ENCODE results near the gene MBD2.
"Not testable (repeated sequence)": the region's sequence is repeated elsewhere in the genome, so short reads cannot be mapped to it uniquely, and the experiment has no call there.

The MBD2 gene

DNA sequence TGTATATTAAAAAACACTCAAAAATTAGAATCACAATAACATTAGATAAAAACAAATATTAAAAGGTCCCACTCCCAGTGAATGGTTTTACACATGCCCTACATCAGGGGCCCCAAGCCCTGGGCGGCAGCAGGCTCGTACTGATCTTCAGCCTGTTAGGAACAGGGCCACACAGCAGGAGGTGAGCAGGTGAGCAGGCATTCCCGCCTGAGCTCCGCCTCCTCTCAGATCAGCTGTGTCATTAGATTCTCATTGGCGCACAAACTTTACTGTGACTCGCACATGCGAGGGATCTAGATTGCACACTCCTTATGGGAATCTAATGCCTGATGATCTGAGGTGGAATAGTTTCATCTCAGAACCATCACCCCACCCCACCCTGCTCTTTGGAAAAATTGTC, 74.2 kb downstream of the MBD2 start:
- no peak for DNase-seq (ENCODE audit: low spot score)

DNA sequence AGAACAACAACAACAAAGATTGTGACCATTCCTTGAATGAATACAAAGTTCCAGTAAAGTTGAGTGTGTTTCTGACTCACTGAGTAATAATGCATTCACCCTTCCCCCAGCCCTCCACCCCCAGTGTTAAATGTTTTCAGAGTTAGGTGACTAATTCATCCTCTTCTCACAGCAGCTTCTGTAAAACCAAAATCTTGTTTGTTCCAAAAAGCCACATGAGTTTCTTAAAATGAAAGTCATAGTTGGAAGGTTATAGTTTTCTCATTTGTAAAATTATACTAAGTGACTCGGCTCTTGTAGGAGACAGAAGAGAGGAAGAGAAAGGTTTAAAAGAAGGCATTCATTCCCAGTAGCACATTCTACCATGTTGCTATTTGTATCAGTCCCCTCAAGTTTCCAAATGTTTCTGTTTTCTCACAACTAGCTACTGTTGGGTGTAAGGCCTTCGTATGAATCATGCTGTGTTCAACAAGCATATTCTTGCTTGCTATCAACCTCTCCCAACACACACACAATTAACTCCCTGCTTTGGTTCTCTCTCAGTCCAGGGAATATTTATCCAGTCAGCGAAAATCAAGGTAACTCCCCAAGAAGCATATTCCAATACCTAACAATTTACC, 75.3 kb downstream of the MBD2 start:
- DNase-seq (ENCODE audit: low spot score), result peak; percentile 87

DNA sequence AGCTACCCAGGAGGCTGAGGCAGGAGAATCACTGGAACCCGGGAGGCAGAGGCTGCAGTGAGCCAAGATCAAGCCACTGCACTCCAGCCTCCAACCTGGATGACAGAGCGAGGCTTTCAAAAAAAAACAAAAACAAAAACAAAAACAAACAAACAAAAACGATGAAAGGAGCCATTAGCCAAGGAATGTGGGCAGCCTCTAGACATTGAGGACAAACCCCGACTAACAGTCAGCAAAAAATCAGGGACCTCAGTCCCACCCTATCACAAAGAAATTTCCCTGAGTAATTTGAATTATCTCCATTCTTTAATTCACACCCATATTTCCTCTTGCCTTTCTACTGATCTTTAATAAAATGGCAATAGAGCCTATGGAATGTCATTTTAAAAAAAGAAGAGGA, 75.8 kb downstream of the MBD2 start:
- DNase-seq (ENCODE audit: low spot score), result no peak

DNA sequence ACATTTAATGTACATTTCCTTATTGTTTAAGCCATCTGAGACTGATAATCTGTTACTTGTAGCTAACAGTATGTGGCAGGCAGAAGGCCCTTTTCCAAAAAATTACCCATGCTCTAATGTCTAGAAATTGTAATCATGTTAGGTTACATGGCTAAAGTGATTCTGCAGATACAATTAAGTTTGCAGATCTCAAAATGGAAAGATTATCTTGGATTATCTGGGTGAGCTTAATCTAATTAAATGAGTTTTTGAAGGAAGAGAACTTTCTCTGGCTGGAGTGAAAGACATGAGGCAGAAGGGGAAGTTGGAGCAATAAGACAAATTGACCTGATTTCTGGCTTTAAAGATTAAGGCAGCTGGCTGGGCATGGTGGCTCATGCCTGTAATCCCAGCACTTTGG, 76.3 kb downstream of the MBD2 start:
- no peak for DNase-seq (ENCODE audit: low spot score)

DNA sequence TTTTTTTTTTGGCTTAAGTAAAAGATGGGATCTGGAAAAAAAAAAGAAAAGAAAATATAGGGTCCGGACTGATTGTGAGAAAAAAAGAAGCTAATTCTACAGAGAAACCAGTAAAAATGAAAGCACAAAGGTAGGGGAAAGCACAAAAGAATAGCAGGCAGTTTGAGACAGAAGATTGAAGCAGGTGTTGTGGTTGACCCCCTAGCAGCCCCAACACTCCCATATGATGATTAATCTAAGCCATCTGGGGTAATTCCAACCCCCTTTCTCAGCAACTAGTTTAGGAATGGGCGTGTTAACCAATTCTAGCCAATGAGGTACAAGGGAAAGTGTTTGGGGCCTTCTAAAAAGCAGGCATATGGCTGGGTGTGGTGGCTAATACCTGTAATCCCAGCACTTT, 77.0 kb downstream of the MBD2 start:
- no peak for DNase-seq (ENCODE audit: low spot score)

DNA sequence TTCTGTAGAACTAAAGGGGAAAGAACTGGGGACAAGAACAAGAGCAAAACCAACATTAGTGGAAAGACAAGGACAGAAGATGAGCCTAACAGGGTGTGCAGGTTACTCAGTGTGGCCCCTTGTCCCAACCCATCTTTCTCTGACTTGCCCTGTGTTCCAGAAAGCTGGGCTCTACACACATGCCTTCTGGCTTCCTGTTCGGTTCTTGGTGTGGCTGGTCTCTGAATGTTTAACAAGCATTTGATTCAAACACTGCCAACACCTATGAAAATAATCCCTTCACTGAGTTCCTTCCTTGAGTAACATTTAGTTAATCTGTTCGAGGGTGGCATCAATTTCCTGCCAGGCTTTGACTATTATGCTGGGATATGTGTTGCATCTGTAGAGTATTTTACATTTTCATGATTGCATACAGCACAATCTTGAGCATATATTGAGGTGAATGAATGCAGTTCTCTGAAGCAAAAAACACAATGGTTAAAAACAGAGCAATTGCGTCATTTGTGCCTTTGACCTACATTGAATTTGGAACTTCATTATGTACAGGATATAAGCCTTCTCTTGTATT, 83.3 kb downstream of the MBD2 start:
- DNase-seq (ENCODE audit: low spot score), result no peak

DNA sequence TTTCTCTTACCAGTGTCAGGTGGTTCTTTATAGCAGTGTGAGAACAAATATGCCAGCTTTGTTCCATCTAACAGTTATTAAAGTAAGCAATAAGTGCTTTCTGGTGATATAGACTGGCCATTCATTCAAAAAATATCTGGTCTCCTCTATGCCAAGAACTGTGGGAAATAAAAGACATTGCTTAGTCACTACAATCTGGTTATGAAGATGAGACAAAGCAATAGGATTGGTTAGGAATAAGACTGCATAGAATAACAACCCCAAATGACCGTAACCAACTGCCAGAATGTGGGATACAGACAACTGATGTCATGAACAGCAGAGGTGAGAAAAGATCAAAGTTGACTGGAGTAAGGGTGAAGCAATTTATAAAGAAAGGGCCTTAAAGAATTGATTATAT, 83.8 kb downstream of the MBD2 start:
- peak; percentile 45 for DNase-seq (ENCODE audit: low spot score)

DNA sequence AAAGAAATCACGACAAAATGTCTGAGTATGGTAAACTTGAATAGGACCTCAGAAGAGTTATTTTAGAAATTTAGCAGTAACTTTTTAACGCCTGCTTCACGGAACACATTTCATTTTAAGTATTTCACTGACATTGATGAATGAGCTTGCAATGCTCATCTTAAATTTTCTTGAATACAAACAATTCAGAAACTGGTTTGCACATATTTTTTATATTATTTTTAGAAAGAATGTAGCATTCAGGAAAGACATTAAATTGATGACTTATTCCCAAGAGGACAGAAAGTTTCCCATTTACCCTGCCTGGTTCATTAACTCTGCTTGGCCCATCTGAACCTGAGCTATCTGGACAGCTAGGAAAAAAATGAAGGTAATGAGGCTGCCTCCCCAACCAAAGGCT, 89.3 kb downstream of the MBD2 start:
- DNase-seq (ENCODE audit: low spot score), result peak; percentile 13

DNA sequence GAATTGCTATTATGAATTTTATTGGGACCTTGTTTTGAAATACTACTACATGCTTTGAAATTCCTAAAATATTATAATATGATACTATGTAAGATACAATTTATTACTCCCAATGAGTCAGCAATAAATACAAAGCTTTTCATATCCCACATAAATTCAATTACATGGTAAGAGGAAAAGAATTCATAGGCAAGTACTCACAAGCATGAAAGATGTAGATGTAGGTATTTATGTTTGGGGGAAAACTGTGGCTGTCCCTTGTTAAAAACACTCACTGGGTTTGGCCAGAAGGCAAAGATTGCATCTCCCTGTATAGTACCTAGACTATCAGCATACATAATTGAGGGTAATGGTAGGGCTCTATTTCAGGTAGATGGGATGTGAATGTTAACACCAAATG, 90.4 kb downstream of the MBD2 start:
- peak; percentile 47 for DNase-seq (ENCODE audit: low spot score)

DNA sequence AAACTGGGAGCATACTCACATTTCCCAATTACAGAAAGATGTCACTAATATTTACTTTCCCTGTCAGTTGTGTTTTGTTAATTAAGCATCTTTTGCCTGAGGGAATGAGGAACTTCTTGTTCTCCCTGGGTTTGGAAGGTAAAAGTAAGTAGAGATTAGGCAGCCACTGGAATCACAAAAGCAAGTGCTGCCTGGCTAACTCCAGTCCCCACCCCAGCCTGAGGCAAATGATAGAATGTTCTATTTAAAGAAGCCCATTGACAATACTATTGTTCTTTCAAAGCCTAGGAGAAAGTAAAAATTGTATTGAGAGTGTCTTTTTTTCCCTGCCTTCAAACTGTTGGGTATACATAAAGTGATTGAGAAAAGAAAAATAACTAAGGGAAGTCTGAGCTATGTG, 93.8 kb downstream of the MBD2 start:
- DNase-seq (ENCODE audit: low spot score), result no peak

DNA sequence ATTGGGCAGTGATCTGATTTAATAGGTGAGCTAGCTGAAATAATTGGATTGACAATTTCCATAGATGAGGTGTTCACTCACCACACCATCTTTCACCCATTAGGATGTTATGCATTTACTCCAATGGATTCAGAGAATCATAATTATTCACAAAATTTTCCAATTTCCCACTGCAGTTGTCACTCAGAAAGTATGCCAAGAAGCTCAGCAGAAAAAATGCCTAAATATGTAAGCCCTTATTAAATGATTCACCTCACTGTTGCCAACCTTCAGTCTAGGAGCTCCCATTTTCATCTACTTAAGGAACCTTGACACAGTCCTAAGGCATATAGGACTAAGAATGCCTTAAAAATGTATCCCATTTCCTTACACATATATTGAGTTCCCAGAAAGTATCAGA, 94.3 kb downstream of the MBD2 start:
- DNase-seq (ENCODE audit: low spot score), result peak; percentile 21

DNA sequence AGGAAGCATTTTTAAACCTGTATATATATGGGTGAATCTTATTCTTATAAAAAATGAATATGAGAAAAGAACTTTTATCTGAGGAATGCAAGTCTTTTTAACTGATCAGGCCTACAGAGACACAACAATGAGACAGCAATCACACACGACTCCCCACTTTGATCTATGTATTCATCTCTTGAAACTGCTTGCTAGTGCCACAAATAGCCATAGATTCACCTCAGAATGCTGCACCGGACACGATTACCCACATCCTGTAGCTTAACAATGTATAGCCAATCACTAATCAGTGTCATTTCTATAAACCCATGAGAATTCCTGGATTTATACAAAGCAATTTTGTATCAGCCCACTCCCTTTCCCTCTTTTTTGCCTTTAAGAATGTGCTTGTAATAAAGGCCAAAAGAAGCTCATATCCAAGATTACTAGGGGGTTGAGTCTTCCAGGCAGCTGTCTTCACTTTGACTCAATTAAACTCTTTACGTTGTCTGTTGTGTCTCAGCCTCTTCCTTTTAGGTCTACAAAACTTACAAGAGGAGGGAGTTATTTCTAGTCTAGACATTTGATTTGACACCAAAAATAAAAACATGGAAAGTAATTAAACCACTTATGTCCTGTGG, 94.9 kb downstream of the MBD2 start:
- DNase-seq (ENCODE audit: low spot score), result peak; percentile 28

DNA sequence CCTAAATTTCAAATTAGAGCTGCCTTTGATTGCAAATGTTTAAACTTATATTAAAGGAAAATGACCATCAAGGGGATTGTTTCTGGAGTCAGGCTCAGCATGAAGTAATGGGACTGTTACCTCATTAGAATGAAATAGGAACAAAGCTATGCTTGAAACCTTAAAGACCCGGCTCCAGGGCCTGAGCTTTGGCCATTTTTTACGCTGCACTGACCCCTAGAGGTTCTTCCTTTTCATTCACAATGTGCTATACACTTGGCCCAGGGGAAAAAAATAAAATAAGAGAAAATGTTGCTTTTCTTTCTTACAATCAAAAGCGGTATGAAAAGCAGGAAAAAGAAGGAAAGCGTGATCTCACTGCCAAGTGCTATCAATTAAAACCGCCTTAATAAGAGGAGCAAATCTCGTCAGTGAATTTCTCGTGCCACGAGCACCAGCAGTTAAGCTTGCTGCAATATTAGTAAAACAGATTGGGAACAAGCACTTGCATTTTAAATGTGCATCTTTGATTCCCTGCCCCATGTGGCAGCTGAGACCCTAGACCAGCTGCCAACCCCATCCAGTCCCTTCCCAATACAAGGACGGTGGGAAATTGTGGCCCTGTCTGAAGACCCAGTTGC, 96.6 kb downstream of the MBD2 start:
- DNase-seq (ENCODE audit: low spot score), result peak; percentile 71

DNA sequence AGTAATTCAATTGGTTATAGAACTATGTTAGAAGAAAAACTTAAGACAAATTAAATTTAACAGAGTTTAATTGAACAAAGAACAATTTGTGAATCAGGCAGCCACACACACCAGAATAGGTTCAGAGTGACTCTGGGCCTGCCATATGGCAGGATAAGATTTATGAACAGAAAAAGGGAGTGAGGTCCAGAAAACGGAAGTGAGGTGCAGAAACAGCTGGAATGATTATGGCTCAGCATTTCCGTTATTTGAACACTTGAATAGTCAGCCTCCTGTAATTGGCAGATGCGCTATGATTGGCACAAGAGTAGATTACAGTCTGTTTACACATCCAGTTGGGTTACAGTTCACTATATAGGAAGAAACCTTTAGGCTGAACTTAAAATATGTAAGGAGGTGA, 99.0 kb downstream of the MBD2 start:
- DNase-seq (ENCODE audit: low spot score), result no peak

DNA sequence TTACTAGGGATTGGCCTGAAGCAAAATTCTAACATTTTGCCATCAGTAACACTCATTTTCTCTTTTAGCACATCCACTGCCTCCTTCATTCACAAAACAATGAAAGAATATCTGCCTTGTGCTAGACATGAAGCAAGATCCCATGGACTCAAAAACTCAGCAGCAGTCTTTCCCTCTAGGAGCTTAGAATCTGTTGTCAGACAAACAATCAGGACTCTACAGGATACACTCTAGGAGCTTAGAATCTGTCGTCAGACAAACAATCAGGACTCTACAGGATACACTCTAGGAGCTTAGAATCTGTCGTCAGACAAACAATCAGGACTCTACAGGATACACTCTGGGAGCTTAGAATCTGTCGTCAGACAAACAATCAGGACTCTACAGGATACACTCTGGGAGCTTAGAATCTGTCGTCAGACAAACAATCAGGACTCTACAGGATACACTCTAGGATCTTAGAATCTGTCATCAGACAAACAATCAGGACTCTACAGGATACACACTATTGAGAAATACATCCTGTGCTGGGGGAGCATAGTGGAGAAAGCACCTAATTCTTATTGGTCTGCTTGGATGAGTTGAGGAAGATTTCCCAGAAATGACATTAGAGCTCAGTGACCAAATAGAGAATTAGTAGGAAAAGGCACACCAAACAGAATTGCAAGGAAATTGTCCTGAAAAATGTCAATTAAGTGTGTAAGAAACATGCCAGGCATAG, 100.6 kb downstream of the MBD2 start:
- DNase-seq (ENCODE audit: low spot score), result not testable (repeated sequence)

DNA sequence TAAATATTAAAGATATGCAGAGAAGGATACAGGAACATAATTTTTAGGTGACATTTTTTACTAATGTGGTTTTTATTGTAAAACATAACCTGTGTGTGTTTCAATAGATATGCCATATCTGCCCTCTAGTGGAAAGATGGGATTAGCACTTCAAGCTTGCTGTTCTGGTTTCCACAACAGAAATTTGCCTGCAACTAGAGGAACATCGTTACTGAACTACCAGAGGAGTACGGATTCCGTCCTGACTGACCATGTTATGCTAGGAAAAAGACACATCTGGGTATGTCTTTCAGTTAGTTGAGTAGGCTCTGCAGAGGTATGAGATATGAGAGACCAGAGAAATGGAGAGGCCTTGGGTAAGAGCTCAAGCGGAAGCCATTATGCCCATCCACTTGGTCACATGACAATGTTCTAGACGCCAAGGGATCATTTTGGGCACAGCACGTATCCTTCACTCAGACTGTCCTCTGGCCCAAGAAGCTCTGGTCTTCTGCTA, 104.9 kb downstream of the MBD2 start:
- DNase-seq (ENCODE audit: low spot score), result peak; percentile 53

DNA sequence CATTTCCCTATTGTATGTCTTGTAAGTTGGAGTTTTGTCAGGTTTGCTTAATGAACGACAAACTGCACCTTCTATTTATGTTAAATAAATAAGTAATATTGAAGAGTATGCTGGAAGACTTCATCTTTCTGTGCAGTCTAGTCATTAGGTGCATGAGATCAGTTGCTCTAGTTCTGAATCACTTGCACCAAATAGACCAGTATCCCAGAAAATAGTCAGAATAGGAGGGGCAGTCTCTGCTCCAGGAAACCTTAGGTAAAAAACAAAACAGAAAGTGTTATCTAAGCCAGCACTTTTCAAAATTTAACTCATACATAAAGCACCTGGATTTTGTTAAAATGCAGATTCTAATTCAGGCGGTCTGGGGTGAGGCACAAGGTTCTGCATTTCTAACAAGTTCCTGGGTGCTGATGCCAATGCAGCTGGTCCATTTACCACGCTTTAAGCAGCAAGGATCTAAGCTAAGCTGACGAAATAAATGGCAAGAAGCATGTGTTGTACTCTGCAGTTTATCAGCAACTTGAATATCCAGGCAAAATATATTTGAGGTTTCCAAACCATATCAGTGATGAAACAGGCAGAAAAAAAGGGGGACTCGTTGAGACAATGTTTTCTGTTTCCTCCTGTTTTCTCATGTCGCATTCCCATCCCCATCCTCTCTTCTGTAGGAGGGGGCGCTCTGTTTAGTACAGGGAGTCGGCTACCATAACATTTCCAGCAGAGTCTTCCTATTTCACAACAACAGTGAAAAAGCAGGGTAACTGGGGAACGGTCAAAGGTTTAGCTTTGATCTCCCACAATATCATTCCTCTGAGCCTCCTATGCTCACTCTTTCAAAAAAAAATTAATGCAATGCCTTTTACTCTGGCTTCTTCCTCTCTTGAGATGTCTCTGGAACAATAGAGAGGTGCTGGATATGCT, 106.4 kb downstream of the MBD2 start:
- no peak for DNase-seq (ENCODE audit: low spot score)

DNA sequence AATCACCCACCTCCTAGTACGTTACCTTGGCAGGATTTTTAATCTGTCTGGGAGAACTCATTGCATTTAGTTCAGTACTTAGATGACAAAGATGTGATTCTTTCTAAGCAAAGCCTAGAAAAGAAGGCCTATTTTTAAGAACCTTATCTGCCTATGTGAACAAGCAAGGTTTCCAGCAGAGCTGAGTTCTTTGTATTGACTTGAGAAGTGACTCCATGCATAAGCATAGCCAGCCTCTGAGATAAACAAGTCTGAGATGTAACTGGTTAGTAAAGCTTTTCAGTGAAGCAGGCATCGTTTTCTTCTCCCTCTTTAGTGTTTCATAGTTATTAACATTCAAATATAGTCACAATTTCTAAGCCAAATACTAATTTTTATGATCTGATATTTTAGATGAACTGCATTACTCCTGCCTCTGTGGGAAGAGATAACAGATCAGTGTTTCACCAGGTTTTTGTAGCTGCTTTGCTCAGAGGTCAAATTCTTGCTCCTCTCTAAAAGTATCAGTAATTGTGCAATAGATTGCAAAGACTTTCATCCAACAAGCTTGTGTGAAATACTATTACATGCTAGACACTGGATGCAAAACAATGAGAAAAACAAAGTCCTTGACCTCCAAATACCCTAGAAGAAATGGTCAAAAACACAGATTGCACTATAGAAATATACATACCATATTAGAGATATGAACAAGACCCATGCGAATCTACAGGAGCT, 107.8 kb downstream of the MBD2 start:
- no peak for DNase-seq (ENCODE audit: low spot score)

DNA sequence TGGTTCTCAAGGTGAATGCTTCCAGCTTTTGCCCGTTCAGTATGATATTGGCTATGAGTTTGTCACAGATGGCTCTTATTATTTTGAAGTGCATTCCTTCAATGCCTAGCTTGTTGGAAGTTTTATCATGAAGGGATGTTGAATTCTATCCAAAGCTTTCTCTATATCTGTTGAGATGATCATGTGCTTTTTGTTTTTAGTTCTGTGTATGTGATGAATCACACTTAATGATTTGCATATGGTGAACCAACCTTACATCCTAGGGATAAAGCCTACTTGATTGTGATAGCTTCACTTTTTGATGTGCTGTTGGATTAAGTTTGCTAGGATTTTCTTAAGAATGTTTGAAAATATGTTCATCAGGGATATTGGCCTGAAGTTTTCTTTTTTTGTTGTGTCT, 112.1 kb downstream of the MBD2 start:
- no peak for DNase-seq (ENCODE audit: low spot score)

DNA sequence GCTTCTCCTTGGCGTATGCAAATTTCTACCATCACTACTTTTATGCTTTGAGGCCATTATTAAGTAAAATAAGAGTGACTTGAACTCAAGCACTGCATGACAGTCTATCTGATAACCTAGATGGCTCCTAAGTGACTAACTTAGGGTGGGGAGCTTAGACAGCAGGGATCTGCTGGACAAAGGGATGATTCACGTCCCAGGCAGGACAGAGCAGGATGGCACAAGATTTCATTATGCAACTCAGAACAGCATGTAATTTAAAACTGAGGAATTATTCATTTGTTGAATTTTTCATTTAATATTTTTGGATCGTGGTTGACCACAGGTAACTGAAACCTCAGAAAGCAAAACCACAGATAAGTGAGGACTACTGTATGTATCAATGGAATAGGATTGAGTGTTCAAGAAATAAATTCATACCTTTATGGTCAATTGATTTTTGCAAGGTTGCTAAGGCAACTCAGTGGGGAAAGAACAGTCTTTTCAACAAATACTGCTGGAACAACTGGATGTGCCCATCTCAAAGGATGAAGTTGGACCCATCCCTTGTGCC, 115.3 kb downstream of the MBD2 start:
- no peak for DNase-seq (ENCODE audit: low spot score)

DNA sequence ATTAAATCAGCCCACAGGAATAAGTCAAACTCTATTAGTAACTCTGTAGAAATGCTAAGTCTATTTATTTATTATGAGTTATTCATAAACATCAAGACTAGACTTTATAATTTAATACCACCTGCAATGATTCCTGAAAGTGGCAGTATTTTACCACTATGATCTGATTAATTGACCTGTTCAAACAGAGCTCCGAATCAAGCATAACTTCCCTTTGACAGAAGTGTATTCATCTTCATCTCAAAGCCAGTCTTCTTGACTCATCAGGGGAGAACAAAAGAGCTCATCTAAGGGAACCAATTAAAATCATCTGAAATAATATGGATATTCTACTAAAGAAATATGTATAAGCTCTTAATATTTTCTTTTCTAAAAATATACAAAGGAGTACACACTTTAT, 122.3 kb downstream of the MBD2 start:
- no peak for DNase-seq (ENCODE audit: low spot score)

All from GM03348 (cell line).